Osteocyte (in vitro differentiated cells): ENCODE results near the gene SUCLG2. TPM values are rescaled to one million over a fixed set of nuclear protein-coding genes. Genes with fewer than 3 reads are reported as not detected.

Experiments
- DNase-seq: peaks from one replicate; pipeline ENCODE4 v3.0.0; 2021; ENCODE audit warnings: mixed read lengths; ENCODE audit not compliant: unreplicated experiment; ENCODE audit errors: extremely low spot score
- H3K27ac Mint-ChIP-seq: one replicate; pipeline ENCODE4 v1.8.0; 2021; ENCODE audit warnings: mild to moderate bottlenecking, mixed read lengths; ENCODE audit not compliant: unreplicated experiment
- H3K27me3 Mint-ChIP-seq: one replicate; pipeline ENCODE4 v1.8.0; 2021; ENCODE audit warnings: mixed read lengths; ENCODE audit not compliant: unreplicated experiment
- H3K36me3 Mint-ChIP-seq: one replicate; pipeline ENCODE4 v1.8.0; 2021; ENCODE audit warnings: mixed read lengths; ENCODE audit not compliant: unreplicated experiment
- H3K4me1 Mint-ChIP-seq: one replicate; pipeline ENCODE4 v1.8.0; 2021; ENCODE audit warnings: mixed read lengths; ENCODE audit not compliant: unreplicated experiment
- H3K4me3 Mint-ChIP-seq: one replicate; pipeline ENCODE4 v1.8.0; 2021; ENCODE audit warnings: mild to moderate bottlenecking, moderate library complexity, mixed read lengths; ENCODE audit not compliant: unreplicated experiment
- H3K9me3 Mint-ChIP-seq: one replicate; pipeline ENCODE4 v1.8.0; 2021; ENCODE audit warnings: mixed read lengths; ENCODE audit not compliant: unreplicated experiment
- total RNA-seq: library from RNA; stranded (reverse); gene quantifications from 2 replicates; pipeline ENCODE4 v1.2.1, GENCODE V29; 2021
- TF ChIP-seq, protein P1 (sequence below): fragments of 200-600 bp; sonication (generic); IDR thresholded peaks from 2 replicates; pipeline ENCODE4 v1.5.0; 2021; ENCODE audit warnings: antibody characterized with exemption, mild to moderate bottlenecking, moderate library complexity

Gene SUCLG2
- total RNA-seq, 1 donor from 2014 or later, result 32.1 TPM

DNA sequence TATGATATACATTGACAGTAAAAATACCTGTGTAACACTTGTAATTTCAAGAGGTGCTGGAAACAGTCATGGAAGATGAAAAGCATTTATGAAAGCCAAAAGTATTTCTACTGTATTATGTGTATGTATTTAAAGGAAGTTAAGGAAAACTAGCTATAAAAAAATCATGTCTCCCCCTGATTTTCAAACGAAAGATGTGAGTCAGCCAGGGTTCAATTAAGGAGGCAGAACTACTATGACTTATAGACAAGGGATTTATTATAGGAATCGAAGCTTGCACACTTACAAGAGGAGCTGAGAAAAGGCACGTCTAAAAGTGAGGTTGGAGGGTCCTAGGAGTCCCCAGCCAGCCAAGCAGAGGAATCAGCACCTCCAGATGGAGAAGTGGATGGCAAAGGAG, 119.4 kb downstream of the SUCLG2 start:
- TF ChIP-seq, protein P1, sequence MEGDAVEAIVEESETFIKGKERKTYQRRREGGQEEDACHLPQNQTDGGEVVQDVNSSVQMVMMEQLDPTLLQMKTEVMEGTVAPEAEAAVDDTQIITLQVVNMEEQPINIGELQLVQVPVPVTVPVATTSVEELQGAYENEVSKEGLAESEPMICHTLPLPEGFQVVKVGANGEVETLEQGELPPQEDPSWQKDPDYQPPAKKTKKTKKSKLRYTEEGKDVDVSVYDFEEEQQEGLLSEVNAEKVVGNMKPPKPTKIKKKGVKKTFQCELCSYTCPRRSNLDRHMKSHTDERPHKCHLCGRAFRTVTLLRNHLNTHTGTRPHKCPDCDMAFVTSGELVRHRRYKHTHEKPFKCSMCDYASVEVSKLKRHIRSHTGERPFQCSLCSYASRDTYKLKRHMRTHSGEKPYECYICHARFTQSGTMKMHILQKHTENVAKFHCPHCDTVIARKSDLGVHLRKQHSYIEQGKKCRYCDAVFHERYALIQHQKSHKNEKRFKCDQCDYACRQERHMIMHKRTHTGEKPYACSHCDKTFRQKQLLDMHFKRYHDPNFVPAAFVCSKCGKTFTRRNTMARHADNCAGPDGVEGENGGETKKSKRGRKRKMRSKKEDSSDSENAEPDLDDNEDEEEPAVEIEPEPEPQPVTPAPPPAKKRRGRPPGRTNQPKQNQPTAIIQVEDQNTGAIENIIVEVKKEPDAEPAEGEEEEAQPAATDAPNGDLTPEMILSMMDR, result no peak
- DNase-seq, result no peak
- Mint-ChIP-seq H3K4me3 (no peak overlapping the region), H3K4me1 (peaks cover 49% of the 10 kb centered on the region), H3K27ac (no peak overlapping the region), H3K27me3 (no peaks in the 10 kb centered on the region), H3K36me3 (peaks cover 4% of the 10 kb centered on the region), H3K9me3 (peaks cover 3% of the 10 kb centered on the region)

DNA sequence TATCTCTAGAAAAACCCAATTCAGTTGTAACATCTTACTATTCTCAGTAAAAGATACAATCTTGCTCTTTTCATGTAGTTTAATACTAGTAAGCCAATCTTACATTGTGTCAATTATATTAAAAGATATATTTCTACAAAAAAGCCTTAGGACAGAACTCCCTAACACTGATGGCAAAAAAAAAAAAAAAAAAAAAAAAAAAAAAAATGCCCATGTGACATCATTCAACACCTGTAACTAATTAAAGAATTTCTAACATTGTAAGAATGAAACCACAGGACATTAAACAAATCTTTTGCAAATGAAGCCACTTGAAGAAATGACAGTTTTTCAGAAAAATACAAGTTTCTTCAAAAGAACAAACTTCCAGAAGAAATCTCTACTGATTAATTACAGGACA, 119.8 kb downstream of the SUCLG2 start:
- TF ChIP-seq, protein P1, result no peak
- Mint-ChIP-seq H3K4me3 (no peak overlapping the region), H3K36me3 (peaks cover 2% of the 10 kb centered on the region), H3K27me3 (no peaks in the 10 kb centered on the region), H3K9me3 (peaks cover 3% of the 10 kb centered on the region), H3K27ac (no peak overlapping the region), H3K4me1 (peaks cover 53% of the 10 kb centered on the region)
- no peak for DNase-seq

DNA sequence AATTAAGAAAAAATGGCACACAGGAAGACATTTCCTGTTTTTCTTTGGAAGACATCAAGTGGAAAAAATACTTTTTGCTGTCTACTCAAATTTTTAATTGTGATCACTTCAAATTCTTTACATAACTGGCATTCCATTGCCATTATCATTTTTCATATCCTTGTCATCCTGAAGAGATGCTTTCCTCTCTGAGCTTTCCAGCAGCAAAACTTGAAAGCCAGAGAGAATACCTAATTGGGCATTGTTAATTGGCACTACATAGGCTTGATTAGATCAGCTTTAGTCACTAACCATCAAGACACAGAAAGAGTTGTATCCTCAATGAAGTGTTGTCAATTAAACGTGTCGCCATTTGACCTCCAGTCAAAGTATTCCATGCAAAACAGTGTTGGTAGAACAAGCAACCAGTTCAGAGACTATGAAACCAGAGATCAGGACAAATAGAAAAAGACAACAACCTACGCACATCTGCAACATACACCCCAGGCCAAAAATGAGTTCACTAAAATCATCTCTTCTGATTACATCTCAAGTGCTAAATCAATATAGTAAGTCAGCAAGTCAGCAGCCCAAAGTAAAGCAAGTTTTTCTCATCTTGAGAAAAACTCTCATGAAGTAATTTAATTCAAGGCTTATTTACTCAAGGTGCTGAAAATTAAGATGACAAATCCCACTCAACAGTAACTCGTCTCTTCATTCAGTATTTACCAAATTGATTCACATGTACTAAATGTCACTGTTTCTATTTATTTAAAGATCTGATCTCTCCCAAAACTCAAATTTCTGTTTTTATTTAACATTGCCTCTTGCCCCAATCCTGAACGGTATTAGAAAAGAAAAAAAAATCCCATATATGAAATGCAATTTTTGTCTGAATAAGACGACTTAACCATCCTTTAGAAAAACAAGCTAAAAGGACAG, 123.0 kb downstream of the SUCLG2 start:
- H3K27me3 Mint-ChIP-seq, result no peaks in the 10 kb centered on the region
- peaks cover 67% of the 10 kb centered on the region for H3K4me1 Mint-ChIP-seq
- peak overlapping the region; percentile 50 for H3K27ac Mint-ChIP-seq
- no peak for DNase-seq
- TF ChIP-seq, protein P1, result no peak
- peaks cover 5% of the 10 kb centered on the region for H3K36me3 Mint-ChIP-seq
- H3K4me3 Mint-ChIP-seq, result no peak overlapping the region
- no peaks in the 10 kb centered on the region for H3K9me3 Mint-ChIP-seq

DNA sequence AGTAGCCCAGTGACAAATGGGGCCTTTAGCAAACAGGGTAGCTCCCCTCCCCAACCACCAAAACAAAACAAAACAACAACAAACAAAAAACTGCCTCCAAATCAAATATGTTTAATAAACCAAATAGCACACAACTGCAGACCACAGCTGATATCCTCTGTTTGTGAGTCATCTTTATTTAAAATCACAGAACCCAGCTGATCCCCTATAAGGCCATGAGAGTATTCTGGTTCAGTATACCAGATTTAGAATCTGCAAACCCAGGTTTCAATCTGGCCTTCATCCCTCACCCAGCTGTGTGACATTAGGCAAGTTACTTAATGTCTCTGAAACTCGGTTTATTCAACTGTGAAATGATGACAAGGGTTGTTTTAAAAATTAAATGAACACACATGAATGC, 124.5 kb downstream of the SUCLG2 start:
- no peaks in the 10 kb centered on the region for H3K27me3 Mint-ChIP-seq
- peak overlapping the region; percentile 4 for H3K27ac Mint-ChIP-seq
- TF ChIP-seq, protein P1, result no peak
- peaks cover 8% of the 10 kb centered on the region for H3K36me3 Mint-ChIP-seq
- DNase-seq, result no peak
- H3K4me1 Mint-ChIP-seq, result peaks cover 65% of the 10 kb centered on the region
- no peaks in the 10 kb centered on the region for H3K9me3 Mint-ChIP-seq
- no peak overlapping the region for H3K4me3 Mint-ChIP-seq

DNA sequence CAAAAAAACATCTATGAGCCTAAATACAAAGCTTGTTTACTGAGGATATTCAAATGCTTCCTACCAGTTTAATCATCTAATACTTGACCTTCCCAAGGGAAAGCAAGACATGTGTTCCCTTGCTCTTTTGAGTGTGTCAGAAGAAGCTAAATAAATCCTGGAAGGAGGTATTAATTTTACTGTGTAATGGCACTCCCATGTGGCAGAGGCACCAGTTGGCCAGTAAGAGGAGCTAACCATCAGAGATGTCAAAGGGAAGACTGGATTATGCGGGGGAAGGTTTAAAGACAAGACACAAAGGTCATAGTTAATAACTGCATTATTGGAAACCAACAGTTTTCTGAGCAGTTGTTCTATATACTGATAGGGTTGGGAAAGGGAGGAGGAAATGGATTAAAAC, 125.1 kb downstream of the SUCLG2 start:
- Mint-ChIP-seq H3K27ac (peak overlapping the region; percentile 4), H3K9me3 (no peaks in the 10 kb centered on the region), H3K4me1 (peaks cover 61% of the 10 kb centered on the region), H3K27me3 (no peaks in the 10 kb centered on the region), H3K4me3 (no peak overlapping the region), H3K36me3 (peaks cover 13% of the 10 kb centered on the region)
- no peak for DNase-seq
- TF ChIP-seq, protein P1, result no peak
